ENCODE data around the gene LRP2BP. TPM values are rescaled to one million over a fixed set of nuclear protein-coding genes. Genes with fewer than 3 reads are reported as not detected.
A peak's percentile ranks its signal among the peaks of the same experiment; 100 is the strongest.

LRP2BP gene
- total and polyA plus RNA-seq, 4 donors, result 1.1 to 3.4 (median 2.3) TPM

DNA sequence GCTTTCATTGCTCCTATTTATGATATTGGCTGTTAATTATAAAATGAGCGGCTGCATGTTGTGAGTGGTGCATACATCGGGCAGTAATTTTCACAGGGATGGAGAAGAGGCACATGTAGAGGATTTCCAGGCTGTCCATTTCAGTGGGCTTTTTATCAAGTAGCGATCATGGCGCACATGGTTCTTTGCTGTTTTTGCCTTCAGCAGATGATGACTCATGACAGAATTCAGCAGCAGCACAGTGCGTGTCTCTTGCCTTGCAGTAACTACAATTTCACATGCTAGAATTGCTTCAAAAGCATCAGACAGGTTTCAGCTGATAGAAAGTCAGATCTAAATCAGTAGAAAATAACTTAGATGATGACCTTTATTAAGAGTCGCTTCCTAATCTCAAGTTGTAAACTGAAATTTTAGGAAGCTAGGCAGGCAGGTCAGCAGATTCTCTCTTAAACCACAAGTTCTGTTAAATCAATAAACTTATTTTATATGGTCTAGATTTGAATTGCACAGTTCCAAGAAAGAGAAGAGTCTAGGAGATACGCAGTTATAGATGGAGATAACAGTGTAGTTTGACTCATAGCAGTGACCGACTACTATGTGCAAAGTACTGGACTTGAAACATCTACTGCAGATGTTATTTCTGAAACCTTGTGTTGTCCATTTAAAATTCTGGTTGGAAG lies 35.8 kb downstream of the LRP2BP start:
- Histone ChIP-seq H3K4me3 (ENCODE audit: low read length in 2 of 2) (no peak overlapping the region), H3K27ac (ENCODE audit: low read depth in 1 of 2, low read length in 2 of 2) (peak overlapping the region; percentile 68 to 95), H3K4me1 (ENCODE audit: control insufficient read depth in 1 of 2, insufficient read depth in 2 of 2, low read length in 2 of 2) (peaks cover 6 to 7% of the 10 kb centered on the region in 2 donors), H3K9me3 (ENCODE audit: control insufficient read depth, low read length) (no peaks in the 10 kb centered on the region), H3K36me3 (ENCODE audit: control insufficient read depth in 1 of 2, insufficient read depth in 2 of 2, low read length in 1 of 2) (no peaks in the 10 kb centered on the region), H3K27me3 (ENCODE audit: control insufficient read depth in 1 of 2, insufficient read depth in 2 of 2, low read length in 1 of 2) (no peaks in the 10 kb centered on the region)
- no peak for DNase-seq
- ATAC-seq (ENCODE audit: low FRiP score), result no peak
- intact Hi-C loops (cut with DNase I), result loop anchor here (2.0 to 5.0 kb wide), 2 partner anchors 37 kb away; partner anchors contain the start of genes ANKRD37 (in 2 of the 2) and LRP2BP (in 1 of the 2)
- WGBS, 2 donors, result 50 to 54% methylated on average over 8 of the region's 8 CpGs

GRCh38 chr4:185358959-185359358 lies 36.8 kb downstream of the LRP2BP start:
- Histone ChIP-seq H3K9me3 (ENCODE audit: control insufficient read depth, low read length) (no peaks in the 10 kb centered on the region), H3K36me3 (ENCODE audit: control insufficient read depth in 1 of 2, insufficient read depth in 2 of 2, low read length in 1 of 2) (peaks cover 0 to 3% of the 10 kb centered on the region in 2 donors), H3K4me3 (ENCODE audit: low read length in 2 of 2) (no peak overlapping the region), H3K27me3 (ENCODE audit: control insufficient read depth in 1 of 2, insufficient read depth in 2 of 2, low read length in 1 of 2) (no peaks in the 10 kb centered on the region), H3K27ac (ENCODE audit: low read depth in 1 of 2, low read length in 2 of 2) (peak overlapping the region; percentile 68 to 95), H3K4me1 (ENCODE audit: control insufficient read depth in 1 of 2, insufficient read depth in 2 of 2, low read length in 2 of 2) (peaks cover 6 to 7% of the 10 kb centered on the region in 2 donors)
- WGBS, 2 donors, result 1 to 8% methylated on average over 4 of the region's 4 CpGs
- intact Hi-C loops (cut with DNase I), result loop anchor here (2.0 to 5.0 kb wide), 2 partner anchors 38 kb away; partner anchors contain the start of genes ANKRD37 (in 2 of the 2) and LRP2BP (in 1 of the 2)
- ATAC-seq (ENCODE audit: low FRiP score), result peak; percentile 17
- DNase-seq, result no peak

DNA sequence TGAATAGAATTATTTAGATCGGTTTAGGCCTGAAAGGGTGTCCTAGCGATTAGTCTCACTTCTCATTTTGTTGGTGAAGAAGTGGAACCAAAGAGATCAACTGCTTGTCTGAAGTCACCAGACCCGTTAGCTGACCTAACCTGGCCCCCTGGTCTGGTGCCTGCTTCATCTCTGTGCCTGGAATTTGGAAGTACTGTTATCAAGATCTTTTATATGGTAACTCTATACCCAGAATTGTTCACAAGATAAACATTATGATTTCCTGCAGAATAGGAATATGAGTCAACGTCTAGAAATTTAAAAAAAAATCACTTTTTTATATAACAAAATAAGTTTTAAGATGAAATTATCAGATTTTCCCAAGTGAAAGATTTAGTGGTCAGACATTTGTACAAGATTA lies 37.2 kb downstream of the LRP2BP start:
- H3K4me1 ChIP-seq (ENCODE audit: control insufficient read depth in 1 of 2, insufficient read depth in 2 of 2, low read length in 2 of 2), result peaks cover 6 to 7% of the 10 kb centered on the region in 2 donors
- WGBS, 2 donors, result 4 to 9% methylated on average over 4 of the region's 4 CpGs
- H3K27ac ChIP-seq (ENCODE audit: low read depth in 1 of 2, low read length in 2 of 2), result peak overlapping the region; percentile 80 to 93
- intact Hi-C loops (cut with DNase I), result loop anchor here (2.0 to 5.0 kb wide), 2 partner anchors 38 to 39 kb away; partner anchors contain the start of genes ANKRD37 (in 2 of the 2) and LRP2BP (in 1 of the 2)
- H3K36me3 ChIP-seq (ENCODE audit: control insufficient read depth in 1 of 2, insufficient read depth in 2 of 2, low read length in 1 of 2), result peaks cover 0 to 3% of the 10 kb centered on the region in 2 donors
- no peaks in the 10 kb centered on the region for H3K9me3 ChIP-seq (ENCODE audit: control insufficient read depth, low read length)
- H3K27me3 ChIP-seq (ENCODE audit: control insufficient read depth in 1 of 2, insufficient read depth in 2 of 2, low read length in 1 of 2), result no peaks in the 10 kb centered on the region
- DNase-seq (peak in 1 of 2 donors; percentile 59), ATAC-seq (ENCODE audit: low FRiP score) (peak; percentile 57)
- H3K4me3 ChIP-seq (ENCODE audit: low read length in 2 of 2), result no peak overlapping the region

GRCh38 chr4:185357733-185358440 lies 37.8 kb downstream of the LRP2BP start:
- WGBS, 2 donors, result 39 to 40% methylated on average over 7 of the region's 7 CpGs
- H3K27ac ChIP-seq (ENCODE audit: low read depth in 1 of 2, low read length in 2 of 2), result peak overlapping the region; percentile 79 to 93
- intact Hi-C loops (cut with DNase I), result loop anchor here (2.0 to 5.0 kb wide), 2 partner anchors 39 kb away; partner anchors contain the start of genes ANKRD37 (in 2 of the 2) and LRP2BP (in 1 of the 2)

GRCh38 chr4:185357211-185357610 lies 38.5 kb downstream of the LRP2BP start:
- H3K27ac ChIP-seq (ENCODE audit: low read depth in 1 of 2, low read length in 2 of 2), result peak overlapping the region; percentile 85 to 93
- peak; percentile 38 for ATAC-seq (ENCODE audit: low FRiP score)

More at GRCh38 chr4:185357733-185358440, 37.8 kb downstream of the LRP2BP start:
- H3K4me3 ChIP-seq (ENCODE audit: low read length in 2 of 2), result no peak overlapping the region
- H3K36me3 ChIP-seq (ENCODE audit: control insufficient read depth in 1 of 2, insufficient read depth in 2 of 2, low read length in 1 of 2), result peaks cover 0 to 3% of the 10 kb centered on the region in 2 donors
- H3K4me1 ChIP-seq (ENCODE audit: control insufficient read depth in 1 of 2, insufficient read depth in 2 of 2, low read length in 2 of 2), result peaks cover 6 to 7% of the 10 kb centered on the region in 2 donors
- no peak for ATAC-seq (ENCODE audit: low FRiP score)
- no peaks in the 10 kb centered on the region for H3K9me3 ChIP-seq (ENCODE audit: control insufficient read depth, low read length)
- H3K27me3 ChIP-seq (ENCODE audit: control insufficient read depth in 1 of 2, insufficient read depth in 2 of 2, low read length in 1 of 2), result no peaks in the 10 kb centered on the region
- no peak for DNase-seq

GRCh38 chr4:185352741-185353140 lies 43.0 kb downstream of the LRP2BP start:
- intact Hi-C loops (cut with DNase I), result no loop called here

More at GRCh38 chr4:185357211-185357610, 38.5 kb downstream of the LRP2BP start:
- WGBS, 2 donors, result 40 to 46% methylated on average over 5 of the region's 5 CpGs
- no peak for DNase-seq
- H3K9me3 ChIP-seq (ENCODE audit: control insufficient read depth, low read length), result no peaks in the 10 kb centered on the region
- H3K4me1 ChIP-seq (ENCODE audit: control insufficient read depth in 1 of 2, insufficient read depth in 2 of 2, low read length in 2 of 2), result peaks cover 6 to 7% of the 10 kb centered on the region in 2 donors
- no peaks in the 10 kb centered on the region for H3K27me3 ChIP-seq (ENCODE audit: control insufficient read depth in 1 of 2, insufficient read depth in 2 of 2, low read length in 1 of 2)
- H3K36me3 ChIP-seq (ENCODE audit: control insufficient read depth in 1 of 2, insufficient read depth in 2 of 2, low read length in 1 of 2), result peaks cover 0 to 6% of the 10 kb centered on the region in 2 donors
- intact Hi-C loops (cut with DNase I), result loop anchor here in 1 of 2 donors (5.0 kb wide), 1 partner anchor 40 kb away; the partner anchor contains the start of genes ANKRD37 and LRP2BP
- H3K4me3 ChIP-seq (ENCODE audit: low read length in 2 of 2), result no peak overlapping the region

GRCh38 chr4:185352202-185352601 lies 43.5 kb downstream of the LRP2BP start:
- H3K36me3 ChIP-seq (ENCODE audit: control insufficient read depth in 1 of 2, insufficient read depth in 2 of 2, low read length in 1 of 2), result peaks cover 3 to 6% of the 10 kb centered on the region in 2 donors
- no peak overlapping the region for H3K4me3 ChIP-seq (ENCODE audit: low read length in 2 of 2)
- no peaks in the 10 kb centered on the region for H3K9me3 ChIP-seq (ENCODE audit: control insufficient read depth, low read length)
- DNase-seq (no peak), ATAC-seq (ENCODE audit: low FRiP score) (no peak)
- intact Hi-C loops (cut with DNase I), result no loop called here
- H3K4me1 ChIP-seq (ENCODE audit: control insufficient read depth in 1 of 2, insufficient read depth in 2 of 2, low read length in 2 of 2), result peaks cover 0 to under 1% of the 10 kb centered on the region in 2 donors
- no peaks in the 10 kb centered on the region for H3K27me3 ChIP-seq (ENCODE audit: control insufficient read depth in 1 of 2, insufficient read depth in 2 of 2, low read length in 1 of 2)
- no peak overlapping the region for H3K27ac ChIP-seq (ENCODE audit: low read depth in 1 of 2, low read length in 2 of 2)
- WGBS, 2 donors, result 84 to 87% methylated on average over 7 of the region's 7 CpGs

More at GRCh38 chr4:185352741-185353140, 43.0 kb downstream of the LRP2BP start:
- peaks cover 0 to 4% of the 10 kb centered on the region in 2 donors for H3K4me1 ChIP-seq (ENCODE audit: control insufficient read depth in 1 of 2, insufficient read depth in 2 of 2, low read length in 2 of 2)
- 97 to 100% methylated on average over 2 of the region's 2 CpGs for WGBS, 2 donors
- no peaks in the 10 kb centered on the region for H3K27me3 ChIP-seq (ENCODE audit: control insufficient read depth in 1 of 2, insufficient read depth in 2 of 2, low read length in 1 of 2)
- no peak for ATAC-seq (ENCODE audit: low FRiP score)
- H3K9me3 ChIP-seq (ENCODE audit: control insufficient read depth, low read length), result no peaks in the 10 kb centered on the region
- no peak overlapping the region for H3K4me3 ChIP-seq (ENCODE audit: low read length in 2 of 2)
- peaks cover 3 to 6% of the 10 kb centered on the region in 2 donors for H3K36me3 ChIP-seq (ENCODE audit: control insufficient read depth in 1 of 2, insufficient read depth in 2 of 2, low read length in 1 of 2)
- peak overlapping the region in 1 of 2 donors; percentile 28 for H3K27ac ChIP-seq (ENCODE audit: low read depth in 1 of 2, low read length in 2 of 2)
- no peak for DNase-seq

- no peak for ATAC-seq (ENCODE audit: low FRiP score)
- Histone ChIP-seq H3K36me3 (ENCODE audit: control insufficient read depth in 1 of 2, insufficient read depth in 2 of 2, low read length in 1 of 2) (peaks cover 5 to 6% of the 10 kb centered on the region in 2 donors), H3K4me1 (ENCODE audit: control insufficient read depth in 1 of 2, insufficient read depth in 2 of 2, low read length in 2 of 2) (peaks cover under 1 to 5% of the 10 kb centered on the region in 2 donors), H3K9me3 (ENCODE audit: control insufficient read depth, low read length) (no peaks in the 10 kb centered on the region), H3K27ac (ENCODE audit: low read depth in 1 of 2, low read length in 2 of 2) (no peak overlapping the region), H3K4me3 (ENCODE audit: low read length in 2 of 2) (no peak overlapping the region), H3K27me3 (ENCODE audit: control insufficient read depth in 1 of 2, insufficient read depth in 2 of 2, low read length in 1 of 2) (no peaks in the 10 kb centered on the region)
- 84 to 91% methylated on average over 13 of the region's 13 CpGs for WGBS, 2 donors
- intact Hi-C loops (cut with DNase I), result no loop called here
- DNase-seq, result no peak
Observed at GRCh38 chr4:185351691-185352090, 44.0 kb downstream of the LRP2BP start.

All from aorta (tissue), 5 donors.